ENCODE results near the gene ADCY10.
A peak's percentile ranks its signal among the peaks of the same experiment; 100 is the strongest.
"Not testable (repeated sequence)": the region's sequence is repeated elsewhere in the genome, so short reads cannot be mapped to it uniquely, and the experiment has no call there.

Gene ADCY10
- 0 to 3.6 (median 0.26) reads per million in 17 experiments for total RNA-seq

GRCh38 chr1:167913895-167914496 is at the start of gene ADCY10:
TSS of gene ADCY10 (minus strand) at chr1:167914134. CDS start at chr1:167905140, 8,994 bp downstream.
- DNase-seq, result no peak

GRCh38 chr1:167957710-167958109 is 43.8 kb upstream of the ADCY10 start:
- no peak for DNase-seq

- DNase-seq, result no peak
Measured at GRCh38 chr1:167955915-167956314, 42.0 kb upstream of the ADCY10 start.

GRCh38 chr1:167950569-167950968 is 36.6 kb upstream of the ADCY10 start:
- DNase-seq, result peak in 1 of 4 experiments; percentile 20

GRCh38 chr1:167949785-167950184 is 35.9 kb upstream of the ADCY10 start:
- no peak for DNase-seq

- no peak for DNase-seq
Measured at GRCh38 chr1:167947733-167948132, 33.8 kb upstream of the ADCY10 start.

- DNase-seq, result no peak
Measured at GRCh38 chr1:167943541-167943940, 29.6 kb upstream of the ADCY10 start.

GRCh38 chr1:167940264-167940663 is 26.3 kb upstream of the ADCY10 start:
- DNase-seq, result no peak

- no peak for DNase-seq
Measured at GRCh38 chr1:167938080-167938636, 24.2 kb upstream of the ADCY10 start.

GRCh38 chr1:167937709-167938010 is 23.7 kb upstream of the ADCY10 start:
- DNase-seq, result no peak

GRCh38 chr1:167936930-167937708 is 23.2 kb upstream of the ADCY10 start, which contains the start of gene MPC2:
TSS of gene MPC2 (minus strand) at chr1:167937072. CDS start at chr1:167935841, 1,231 bp downstream.
- DNase-seq, result peak; percentile 50 to 77 (median 64)

- peak; percentile 97 to 99 (median 98) for DNase-seq
Measured at GRCh38 chr1:167936068-167936929, 22.4 kb upstream of the ADCY10 start, which contains the start of gene DCAF6. TSS of gene DCAF6 (plus strand) at chr1:167936683. CDS start at chr1:167936912, 229 bp downstream.

- DNase-seq, result peak; percentile 37 to 64 (median 58)
Measured at GRCh38 chr1:167935216-167936067, 21.5 kb upstream of the ADCY10 start.

GRCh38 chr1:167934426-167935215 is 20.7 kb upstream of the ADCY10 start:
- no peak for DNase-seq

GRCh38 chr1:167933788-167934187 is 19.9 kb upstream of the ADCY10 start:
- no peak for DNase-seq

GRCh38 chr1:167929725-167930124 is 15.8 kb upstream of the ADCY10 start:
- DNase-seq, result no peak

- not testable (repeated sequence) for DNase-seq
Measured at GRCh38 chr1:167928919-167929318, 15.0 kb upstream of the ADCY10 start.

- no peak for DNase-seq
Measured at GRCh38 chr1:167928457-167928852, 14.5 kb upstream of the ADCY10 start.

GRCh38 chr1:167927046-167927754 is 13.3 kb upstream of the ADCY10 start:
- no peak for DNase-seq

GRCh38 chr1:167926486-167926997 is 12.6 kb upstream of the ADCY10 start:
- DNase-seq, result no peak
